ENCODE results near the gene MVB12B. TPM values are rescaled to one million over a fixed set of nuclear protein-coding genes. Genes with fewer than 3 reads are reported as not detected.

MVB12B gene
- total RNA-seq, 1 experiment from 2014 or later, result 10.7 TPM

- no peak for DNase-seq (ENCODE audit: low spot score)
These were observed 178.4 kb downstream of the MVB12B start for GRCh38 chr9:126504977-126505455.

GRCh38 chr9:126505697-126506346, 179.2 kb downstream of the MVB12B start:
- no peak for DNase-seq (ENCODE audit: low spot score)

- no peak for DNase-seq (ENCODE audit: low spot score)
These were observed 180.0 kb downstream of the MVB12B start for GRCh38 chr9:126506361-126507317.

GRCh38 chr9:126507318-126508109, 180.9 kb downstream of the MVB12B start:
- no peak for DNase-seq (ENCODE audit: low spot score)

- DNase-seq (ENCODE audit: low spot score), result no peak
These were observed 181.6 kb downstream of the MVB12B start for GRCh38 chr9:126508171-126508591.

- DNase-seq (ENCODE audit: low spot score), result no peak
These were observed 182.3 kb downstream of the MVB12B start for GRCh38 chr9:126508928-126509327.

GRCh38 chr9:126509718-126510117, 183.1 kb downstream of the MVB12B start:
- no peak for DNase-seq (ENCODE audit: low spot score)

GRCh38 chr9:126510564-126510963, 183.9 kb downstream of the MVB12B start:
- DNase-seq (ENCODE audit: low spot score), result no peak

- DNase-seq (ENCODE audit: low spot score), result no peak
These were observed 184.8 kb downstream of the MVB12B start for GRCh38 chr9:126511411-126511810.

GRCh38 chr9:126513159-126514036, 186.8 kb downstream of the MVB12B start:
- DNase-seq (ENCODE audit: low spot score), result no peak

GRCh38 chr9:126514037-126514821, 187.6 kb downstream of the MVB12B start:
- DNase-seq (ENCODE audit: low spot score), result no peak

GRCh38 chr9:126515001-126515872, 188.6 kb downstream of the MVB12B start:
- DNase-seq (ENCODE audit: low spot score), result no peak

- DNase-seq (ENCODE audit: low spot score), result no peak
These were observed 189.4 kb downstream of the MVB12B start for GRCh38 chr9:126515873-126516505.

GRCh38 chr9:126516561-126516935, 189.9 kb downstream of the MVB12B start:
- no peak for DNase-seq (ENCODE audit: low spot score)

- peak; percentile 74 for DNase-seq (ENCODE audit: low spot score)
These were observed 190.6 kb downstream of the MVB12B start for GRCh38 chr9:126516936-126517832.

- no peak for DNase-seq (ENCODE audit: low spot score)
These were observed 191.3 kb downstream of the MVB12B start for GRCh38 chr9:126517833-126518356.

GRCh38 chr9:126518763-126519162, 192.1 kb downstream of the MVB12B start:
- no peak for DNase-seq (ENCODE audit: low spot score)

Measured in A172 (cell line).